Measurements from ENCODE around the gene TMEM129.

Gene TMEM129

DNA sequence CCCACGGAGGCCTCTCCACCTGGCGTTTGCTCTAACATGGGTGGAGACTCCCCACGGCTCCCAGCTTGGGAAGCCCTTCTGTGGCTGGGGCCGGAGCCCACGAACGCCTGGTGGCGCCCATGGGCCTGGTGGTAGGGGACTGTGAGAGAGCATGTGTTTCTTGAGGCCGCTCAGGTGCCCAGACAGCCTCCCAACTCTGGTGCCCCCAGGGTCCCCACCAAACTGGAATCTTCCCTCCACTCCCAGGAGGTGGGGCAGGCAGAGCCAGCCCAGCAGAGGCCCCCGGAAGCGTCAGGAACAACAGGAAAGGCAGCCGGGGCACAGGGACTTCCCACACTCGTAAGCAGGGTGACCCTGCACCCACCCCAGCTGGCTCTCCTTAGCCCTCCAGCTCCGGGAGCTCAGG, 38.7 kb upstream of the TMEM129 start:
- intact Hi-C loops (cut with DNase I) = no loop called here

DNA sequence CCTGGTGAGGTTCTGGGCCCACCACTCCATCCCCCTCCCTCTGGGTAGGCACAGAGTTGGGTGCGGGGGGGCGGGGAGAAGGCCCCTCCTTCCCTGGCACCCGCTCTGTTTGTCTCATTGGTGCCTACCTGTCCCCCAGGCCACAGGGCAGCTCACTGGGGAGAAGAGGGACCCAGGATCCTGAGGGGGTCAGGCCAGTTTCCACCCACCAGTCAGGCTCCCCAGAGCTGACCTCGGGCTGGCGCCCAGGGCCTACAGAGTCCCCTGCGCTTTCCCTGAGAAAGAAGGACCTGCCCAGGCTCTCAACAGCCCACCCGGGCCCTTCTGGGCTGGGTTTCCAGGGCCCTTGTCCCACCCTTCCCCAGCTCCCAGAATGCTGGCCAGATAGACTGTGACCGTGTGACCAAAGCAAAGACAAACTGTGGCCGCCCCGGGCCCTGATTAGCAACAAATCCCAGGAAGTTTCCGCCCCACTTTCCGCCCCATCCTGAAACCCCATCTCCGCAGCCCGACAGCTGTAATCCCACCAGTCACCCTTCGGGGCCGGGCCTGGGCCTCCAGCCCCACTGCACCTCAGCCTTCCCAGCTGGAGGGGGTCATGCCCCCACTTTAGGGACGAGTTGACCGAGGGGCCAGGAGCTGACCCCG, 38.2 kb upstream of the TMEM129 start:
- DNase-seq = no peak
- intact Hi-C loops (cut with DNase I) = no loop called here

More for the DNA sequence above, 38.7 kb upstream of the TMEM129 start:
- no peak for DNase-seq

DNA sequence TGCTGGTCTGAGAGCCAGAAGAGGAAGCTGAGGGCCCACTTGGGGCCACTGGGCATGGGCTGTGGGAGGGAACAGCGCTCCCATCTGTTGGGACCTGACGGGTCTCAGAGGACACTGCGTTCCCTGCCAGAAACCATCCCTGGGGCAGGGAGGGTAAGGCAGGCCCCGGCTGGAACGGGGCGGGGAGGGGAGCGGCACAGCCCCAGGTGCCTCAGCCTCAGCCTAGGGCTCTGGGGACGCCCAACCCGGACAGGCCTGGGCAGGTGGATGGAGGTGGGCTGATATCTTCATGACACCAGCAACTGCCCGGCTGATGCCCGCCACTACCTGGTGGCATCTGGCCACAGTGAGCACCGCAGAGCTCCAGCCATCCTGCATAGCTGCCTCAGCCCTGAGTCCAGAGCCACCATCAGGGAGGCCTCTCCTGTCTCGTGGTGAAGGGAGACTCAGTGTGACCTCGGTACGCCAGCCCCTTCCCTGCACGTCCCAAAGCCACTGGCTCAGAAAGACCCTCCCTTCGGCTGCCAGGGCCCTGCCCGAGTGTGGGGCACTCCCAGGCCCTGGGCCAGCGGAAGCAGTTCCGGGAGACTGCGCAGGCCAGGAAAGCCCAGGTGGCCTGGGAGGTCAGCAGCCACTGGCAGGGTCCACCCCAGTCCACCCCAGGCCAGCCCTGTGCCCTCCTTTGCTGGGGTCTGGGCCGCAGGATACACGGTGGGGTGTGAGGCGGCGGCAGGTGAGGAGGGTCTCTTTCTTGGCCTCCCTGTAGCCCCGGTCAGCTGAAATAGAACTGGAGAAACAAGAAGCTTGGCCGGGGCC, 37.4 kb upstream of the TMEM129 start:
- DNase-seq = no peak
- intact Hi-C loops (cut with DNase I) = no loop called here

DNA sequence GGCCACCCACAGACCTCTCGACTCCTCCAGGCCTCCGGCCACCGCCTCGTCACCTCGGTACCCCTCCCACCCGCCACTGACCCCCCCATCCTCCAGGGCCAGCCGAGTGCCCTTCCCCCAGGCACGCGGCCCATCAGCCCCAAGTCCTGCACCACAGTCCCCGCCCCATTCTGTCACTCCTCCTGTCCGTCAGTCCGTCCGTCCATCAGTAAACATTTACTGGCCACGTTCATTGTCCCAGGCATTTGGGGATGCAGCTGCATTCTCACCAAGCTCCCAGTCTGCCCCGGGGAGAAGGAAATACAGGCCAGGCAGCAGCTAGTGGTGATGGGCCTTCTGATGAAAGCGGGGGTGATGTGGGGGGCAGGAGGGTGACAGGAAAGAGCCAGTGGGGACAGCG, 36.7 kb upstream of the TMEM129 start:
- no peak for DNase-seq
- intact Hi-C loops (cut with DNase I) = no loop called here

DNA sequence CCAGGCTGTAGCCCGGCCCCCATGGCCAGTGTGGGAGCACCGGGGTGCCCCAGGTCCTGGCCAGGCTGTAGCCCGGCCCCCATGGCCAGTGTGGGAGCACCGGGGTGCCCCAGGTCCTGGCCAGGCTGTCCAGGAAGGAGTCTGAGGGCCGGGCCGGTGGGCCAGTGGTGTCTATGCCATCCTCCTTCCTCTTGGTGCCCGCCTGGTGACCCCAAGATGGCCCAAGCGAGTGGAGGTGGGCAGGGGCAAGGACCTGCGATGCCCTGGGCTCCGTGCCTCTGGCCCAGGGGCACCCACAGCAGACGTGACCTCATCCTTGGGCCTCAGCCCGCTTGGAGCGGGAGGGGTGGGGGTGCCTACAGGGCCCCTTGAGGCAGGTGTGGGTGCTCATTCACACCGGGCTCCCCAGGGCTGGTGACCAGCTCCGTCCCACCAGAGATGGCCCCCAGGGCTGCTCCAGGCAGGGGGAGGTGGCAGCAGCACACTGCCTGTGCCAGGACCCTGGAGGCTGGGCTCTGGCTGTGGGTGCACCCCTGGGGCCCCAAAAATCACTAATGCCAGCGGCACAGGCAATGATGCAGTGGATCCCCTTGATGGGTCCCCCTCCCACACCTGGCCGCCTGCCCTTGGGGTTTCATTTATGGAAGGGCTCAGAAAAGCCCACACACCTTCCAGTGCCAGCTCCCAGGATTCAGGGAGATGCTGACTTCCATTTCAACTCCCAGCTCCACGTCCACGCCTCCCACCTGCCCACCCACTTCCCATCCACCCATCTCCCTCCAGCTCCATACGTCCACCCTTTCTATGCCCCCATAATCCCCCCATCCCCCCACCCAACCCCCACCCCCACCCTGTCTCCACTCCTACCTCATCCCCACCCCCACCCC, 36.0 kb upstream of the TMEM129 start:
- no peak for DNase-seq
- intact Hi-C loops (cut with DNase I) = no loop called here

DNA sequence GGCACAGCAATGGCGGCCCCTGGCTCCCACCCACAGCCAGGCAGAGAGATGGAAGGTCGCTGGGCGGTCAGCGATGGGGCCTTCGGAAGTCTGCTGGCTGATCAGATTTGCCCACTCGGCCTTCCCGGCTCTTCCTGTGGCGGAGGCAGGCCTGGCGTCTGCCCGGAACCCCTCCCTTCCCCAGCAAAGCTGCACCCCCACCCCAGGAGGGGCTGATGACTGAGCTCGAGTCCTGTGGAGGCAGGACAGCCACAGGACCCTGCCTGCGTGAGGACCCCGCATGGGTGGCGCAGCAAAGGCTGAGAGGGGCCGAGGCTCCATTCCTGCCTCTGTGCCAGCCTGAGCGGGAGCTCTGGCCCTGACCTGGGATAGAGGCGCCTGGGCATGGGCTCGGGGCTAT, 35.0 kb upstream of the TMEM129 start:
- intact Hi-C loops (cut with DNase I) = no loop called here
- no peak for DNase-seq

DNA sequence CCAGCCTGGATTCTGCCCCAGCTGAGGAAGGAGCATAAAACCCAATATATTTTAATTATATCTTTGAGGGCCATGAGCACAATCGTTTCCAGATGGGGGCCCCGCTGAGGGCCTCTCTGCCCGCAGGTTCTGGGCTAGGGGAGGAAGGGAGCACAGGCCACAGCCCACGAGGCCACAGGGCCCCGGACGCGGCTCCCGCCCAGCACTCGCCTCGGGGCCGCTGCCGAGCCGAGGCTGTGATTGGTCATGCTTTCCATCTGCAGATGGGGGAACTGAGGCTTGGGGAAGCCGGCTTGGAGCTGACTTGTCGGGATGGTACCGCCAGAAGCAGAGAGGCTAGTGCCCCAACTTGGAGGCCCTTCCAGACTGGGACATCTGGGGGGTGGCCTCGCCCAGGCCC, 34.2 kb upstream of the TMEM129 start:
- DNase-seq = no peak

DNA sequence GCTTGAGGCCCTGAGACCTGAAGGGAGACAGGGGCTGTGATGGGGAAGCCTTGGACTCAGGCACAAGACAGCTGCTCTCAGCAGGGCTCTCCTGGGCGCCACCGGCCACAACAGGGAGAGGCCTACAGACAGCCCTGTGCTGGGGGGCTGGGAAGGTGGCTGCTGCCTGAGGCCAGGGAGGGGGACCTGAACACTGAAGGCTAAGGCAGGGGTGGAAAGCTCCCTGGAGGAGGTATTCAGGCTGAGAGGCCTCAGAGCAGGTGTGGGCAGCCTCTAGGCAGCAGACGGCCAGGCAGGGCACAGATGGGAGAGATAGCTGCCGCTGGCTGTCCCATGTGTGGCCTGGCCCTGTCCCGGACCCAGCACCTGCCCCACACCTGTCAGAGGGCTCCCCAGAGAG, 33.2 kb upstream of the TMEM129 start:
- intact Hi-C loops (cut with DNase I) = loop anchor here (5.0 kb wide), 1 partner anchor 143 kb away; no protein-coding TSS in a partner anchor
- no peak for DNase-seq

More for the DNA sequence above, 34.2 kb upstream of the TMEM129 start:
- intact Hi-C loops (cut with DNase I) = no loop called here

DNA sequence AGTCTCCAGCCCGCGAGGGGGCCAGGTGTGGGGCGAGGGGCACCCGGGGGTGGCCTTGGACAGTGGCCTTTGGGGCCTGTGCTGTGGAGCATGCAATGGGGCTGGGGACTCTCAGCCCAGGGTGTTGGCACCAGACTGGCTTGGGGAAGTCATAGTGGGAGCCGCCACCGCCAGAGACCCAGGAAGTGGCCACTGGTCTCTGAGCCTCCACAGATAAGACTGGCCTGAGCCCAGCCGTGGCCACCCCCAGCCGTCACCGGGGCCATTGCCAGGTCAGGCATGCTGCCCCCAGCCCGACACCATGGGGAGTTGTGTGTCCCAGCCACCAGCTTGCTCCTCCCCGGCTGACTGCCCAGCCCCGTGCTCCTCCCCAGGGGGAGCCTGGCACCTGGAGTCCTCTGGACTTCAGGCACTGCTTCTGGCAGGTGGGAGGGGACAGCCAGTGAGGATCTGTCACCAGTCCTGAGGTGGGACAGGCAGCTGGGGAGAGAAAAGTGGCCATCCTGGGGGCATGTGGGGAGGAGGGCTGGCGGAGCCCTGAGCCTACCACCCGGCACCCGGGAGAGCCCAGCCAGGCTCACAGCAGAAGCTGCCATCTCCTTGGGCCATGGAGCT, 32.7 kb upstream of the TMEM129 start:
- intact Hi-C loops (cut with DNase I) = loop anchor here (5.0 kb wide), 1 partner anchor 143 kb away; no protein-coding TSS in a partner anchor
- no peak for DNase-seq

DNA sequence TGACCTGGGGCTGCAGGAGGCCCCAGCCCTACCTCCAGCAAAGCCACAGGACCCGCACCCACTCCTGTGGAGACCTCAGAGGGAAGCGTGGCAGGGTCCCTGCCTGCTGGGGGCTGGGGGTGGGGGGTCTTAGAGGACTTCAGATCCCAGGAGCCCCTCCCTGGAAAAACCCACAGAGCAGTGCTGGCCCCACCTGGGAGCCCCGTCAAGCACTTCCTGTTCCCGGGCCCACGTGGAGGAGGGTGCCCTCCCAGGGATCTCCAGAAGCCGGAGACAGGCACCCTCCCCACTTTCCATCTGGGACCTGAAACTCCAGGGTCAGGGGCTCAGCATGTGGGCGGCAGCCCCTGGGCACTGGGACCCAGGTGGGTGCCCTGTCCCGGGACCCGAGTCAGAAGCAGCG, 32.2 kb upstream of the TMEM129 start:
- DNase-seq = no peak
- intact Hi-C loops (cut with DNase I) = loop anchor here (5.0 kb wide), 1 partner anchor 144 kb away; no protein-coding TSS in a partner anchor

DNA sequence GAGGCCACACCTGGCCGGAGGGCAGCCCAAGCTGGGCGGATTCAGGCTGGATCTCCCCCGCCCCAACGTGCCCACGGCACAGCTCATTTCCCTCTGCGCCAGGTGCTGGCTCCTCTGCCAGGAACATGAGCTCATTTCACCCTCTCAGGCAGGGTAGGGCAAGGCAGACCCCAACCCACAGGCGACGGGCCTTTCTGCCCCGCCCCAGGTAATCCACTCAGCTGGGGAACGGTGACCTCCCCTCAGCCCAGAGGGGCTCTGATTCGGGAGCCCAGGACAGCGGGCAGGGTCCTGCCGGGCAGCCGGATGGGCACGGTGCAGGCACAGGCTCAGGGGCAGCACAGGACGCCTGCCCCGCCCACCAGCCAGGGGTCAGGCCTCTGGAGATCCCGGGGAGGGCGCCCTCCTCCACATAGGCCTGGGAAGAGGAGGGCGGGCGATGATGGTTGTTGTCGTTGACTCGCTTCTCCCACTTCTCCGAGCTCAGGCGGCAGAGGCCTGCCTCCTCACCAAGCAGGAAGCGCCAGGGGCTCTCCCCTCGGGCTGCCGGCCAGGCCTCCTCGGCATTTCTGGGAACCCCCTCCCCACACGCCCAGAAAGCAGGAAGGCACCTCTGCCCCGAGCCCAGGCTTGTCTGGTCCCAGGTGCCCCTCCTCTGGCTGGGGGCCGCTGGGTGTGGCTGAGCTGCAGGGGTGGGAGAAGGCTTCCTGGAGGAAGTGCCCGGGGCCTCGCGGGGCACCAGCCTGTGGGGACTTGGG, 31.3 kb upstream of the TMEM129 start:
- intact Hi-C loops (cut with DNase I) = loop anchor here (5.0 kb wide), 1 partner anchor 145 kb away; no protein-coding TSS in a partner anchor
- DNase-seq = no peak

DNA sequence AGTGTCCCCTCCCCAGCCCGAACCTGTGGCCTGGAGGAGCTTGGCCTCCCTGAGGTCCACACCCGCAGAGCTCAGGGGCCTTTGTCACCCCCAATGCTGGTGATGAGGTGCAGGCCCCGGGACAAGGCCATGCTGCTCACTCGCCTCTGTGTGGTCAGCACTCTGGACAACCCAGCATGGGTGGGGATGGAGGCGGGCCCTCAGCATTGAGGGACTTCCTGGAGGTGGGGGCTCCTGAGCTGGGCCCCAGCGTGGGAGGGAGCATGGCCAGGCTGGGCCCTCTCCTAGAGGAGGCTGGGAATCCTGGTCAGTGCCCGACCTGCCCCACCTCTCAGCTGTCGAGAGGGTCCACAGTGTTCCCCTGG, 30.8 kb upstream of the TMEM129 start:
- no peak for DNase-seq
- intact Hi-C loops (cut with DNase I) = loop anchor here (5.0 kb wide), 1 partner anchor 145 kb away; no protein-coding TSS in a partner anchor

DNA sequence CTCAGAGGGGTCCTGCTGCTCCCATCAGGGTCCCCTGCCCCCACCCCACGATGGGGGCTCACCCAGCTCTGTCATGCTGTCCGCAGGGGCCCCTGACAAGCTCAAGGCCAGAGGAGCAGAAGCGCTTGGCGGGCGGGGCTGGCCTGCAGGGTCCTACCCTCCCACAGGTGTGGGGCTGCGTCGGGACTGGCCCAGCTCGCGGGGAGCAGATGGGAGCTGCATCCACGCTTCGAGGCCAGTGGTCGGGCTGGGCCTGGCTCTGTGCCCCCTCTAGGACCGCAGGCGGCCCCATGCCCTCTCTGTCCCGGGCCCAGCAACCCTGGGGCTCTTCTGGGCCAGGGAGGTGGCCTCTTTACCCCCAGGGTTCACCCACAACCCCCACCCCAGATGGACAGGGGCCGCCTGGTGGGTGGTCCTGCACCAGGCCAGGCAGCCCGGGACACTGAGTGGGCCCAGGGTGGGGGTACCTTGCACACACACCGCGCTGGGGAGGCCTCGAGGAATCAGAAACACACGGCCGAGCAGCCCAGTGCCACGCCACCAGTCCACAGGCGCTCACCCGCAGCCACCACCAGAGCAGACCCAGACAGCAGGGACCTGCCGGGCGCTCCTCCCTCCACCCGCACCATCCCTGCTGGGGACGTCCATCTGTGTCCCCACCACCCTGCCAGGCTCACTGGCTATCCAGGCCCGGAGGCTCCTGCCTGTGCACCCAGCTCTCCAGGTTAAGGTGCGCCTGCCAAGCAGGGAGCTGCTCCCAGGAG, 30.2 kb upstream of the TMEM129 start:
- intact Hi-C loops (cut with DNase I) = loop anchor here (5.0 kb wide), 1 partner anchor 146 kb away; no protein-coding TSS in a partner anchor
- DNase-seq = no peak

DNA sequence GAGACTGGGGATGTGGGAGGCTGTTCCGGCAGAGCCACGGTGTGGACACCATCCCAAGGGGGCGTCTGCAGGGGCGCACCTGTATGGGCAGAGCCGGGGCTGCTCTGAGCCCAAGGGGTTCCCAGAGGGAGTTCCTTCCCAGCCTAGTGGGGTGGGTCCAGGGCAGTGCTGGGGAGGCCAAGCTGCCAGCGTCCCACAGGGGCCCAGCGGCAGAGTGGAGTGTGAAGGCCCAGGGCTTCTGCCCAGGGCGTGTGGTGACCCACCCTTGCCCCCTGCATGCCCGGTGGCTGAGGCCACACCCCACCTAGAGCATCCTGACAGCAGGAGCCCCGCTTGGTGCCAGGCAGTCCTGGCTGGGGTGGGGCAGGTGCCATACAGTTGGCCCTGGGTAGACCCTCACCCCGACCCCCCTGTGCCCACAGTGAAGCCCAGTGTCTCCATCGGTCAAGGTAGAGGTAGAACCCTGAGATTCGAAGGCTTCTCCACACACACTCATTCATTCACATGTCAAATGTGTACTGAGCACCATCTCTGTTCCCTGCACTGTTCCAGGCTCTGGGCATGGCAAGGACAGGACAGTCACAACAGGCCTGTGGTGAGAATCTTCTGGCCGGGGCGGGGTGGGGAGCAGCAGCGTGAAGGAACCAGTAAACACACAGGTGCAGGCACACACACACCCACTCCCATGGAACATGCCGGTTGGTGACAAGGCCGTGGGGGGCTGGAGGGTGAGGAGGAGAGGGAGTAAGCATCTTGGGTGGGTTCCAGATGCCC, 29.4 kb upstream of the TMEM129 start:
- intact Hi-C loops (cut with DNase I) = loop anchor here (5.0 kb wide), 1 partner anchor 147 kb away; no protein-coding TSS in a partner anchor
- DNase-seq = no peak

DNA sequence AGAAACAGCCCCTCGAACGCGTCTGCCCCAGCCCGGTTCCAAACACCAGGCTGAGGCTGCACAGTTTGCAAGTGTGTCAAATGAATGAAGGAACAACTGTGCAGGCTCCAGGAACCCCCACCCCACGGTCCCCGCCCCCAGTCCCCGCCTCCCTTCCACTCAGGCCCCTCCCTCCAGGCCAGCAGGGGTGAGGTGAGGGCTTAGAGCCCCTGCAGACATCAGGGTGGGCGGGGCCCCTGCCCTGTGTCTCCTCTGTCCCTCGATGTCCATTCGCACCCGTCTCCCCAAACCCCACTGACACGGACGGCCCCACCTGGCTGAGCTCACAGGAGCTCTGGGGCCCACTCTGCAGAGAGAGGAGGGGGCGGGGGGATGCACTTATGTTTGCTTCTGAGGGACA, 28.7 kb upstream of the TMEM129 start:
- no peak for DNase-seq
- intact Hi-C loops (cut with DNase I) = loop anchor here (5.0 kb wide), 2 partner anchors 62 to 147 kb away; no protein-coding TSS in a partner anchor

DNA sequence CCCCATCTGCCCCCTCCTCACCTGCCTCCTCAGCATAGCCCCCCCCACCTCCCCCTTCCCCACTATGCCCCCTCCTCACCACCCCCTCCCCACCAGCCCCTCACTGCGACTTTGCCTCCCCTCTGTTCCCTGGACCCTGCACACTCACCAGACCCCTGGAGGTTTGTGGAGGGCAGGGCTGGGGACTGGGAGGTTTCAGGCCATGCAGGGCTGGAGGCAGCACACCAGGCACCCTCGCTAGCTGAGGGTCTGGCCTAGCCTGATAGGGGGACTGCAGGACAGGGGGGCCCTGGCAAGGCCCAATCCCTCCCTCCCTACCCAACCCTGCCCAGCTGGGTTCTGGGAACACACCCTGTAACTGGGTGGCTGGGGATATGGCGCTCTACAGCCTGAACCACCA, 28.2 kb upstream of the TMEM129 start:
- intact Hi-C loops (cut with DNase I) = loop anchor here (5.0 kb wide), 1 partner anchor 63 kb away; no protein-coding TSS in a partner anchor
- DNase-seq = no peak
